Thymus (tissue), 11 donors: ENCODE data around the gene FTO. TPM values are rescaled to one million over a fixed set of nuclear protein-coding genes. Genes with fewer than 3 reads are reported as not detected.
"Not testable (repeated sequence)": the region's sequence is repeated elsewhere in the genome, so short reads cannot be mapped to it uniquely, and the experiment has no call there.

ENCODE experiments used
- DNase-seq, 9 donors: peaks; one replicate each; pipeline ENCODE4 v3.0.0-alpha.2; 2013; ENCODE audit warnings: low spot score in 9 of 9, low read depth in 6 of 9, missing footprints in 1 of 9
- H3K27ac ChIP-seq, 2 donors: one replicate each; pipeline ENCODE4 v1.5.1; 2013; ENCODE audit warnings: control low read depth in 1 of 2, low read depth in 1 of 2, low read length in 1 of 2, mild to moderate bottlenecking in 1 of 2, moderate library complexity in 1 of 2
- H3K27me3 ChIP-seq, 2 donors: one replicate each; pipeline ENCODE4 v1.5.1; 2013; ENCODE audit warnings: low read length in 1 of 2; ENCODE audit not compliant: control insufficient read depth in 2 of 2, insufficient read depth in 1 of 2
- H3K36me3 ChIP-seq, 2 donors: one replicate each; pipeline ENCODE4 v1.5.1; 2013; ENCODE audit warnings: low read length in 1 of 2, mild to moderate bottlenecking in 1 of 2, moderate library complexity in 1 of 2; ENCODE audit not compliant: control insufficient read depth in 2 of 2, insufficient read depth in 2 of 2
- H3K4me1 ChIP-seq, 2 donors: one replicate each; pipeline ENCODE4 v1.5.1; 2013; ENCODE audit warnings: low read length in 2 of 2; ENCODE audit not compliant: control insufficient read depth in 2 of 2, insufficient read depth in 2 of 2
- H3K4me3 ChIP-seq, 2 donors: one replicate each; pipeline ENCODE4 v1.5.1; 2013; ENCODE audit warnings: low read length in 2 of 2, control low read depth in 1 of 2, mild to moderate bottlenecking in 1 of 2
- H3K9me3 ChIP-seq, 2 donors: one replicate each; pipeline ENCODE4 v1.5.1; 2013; ENCODE audit warnings: low read length in 1 of 2, mild to moderate bottlenecking in 1 of 2; ENCODE audit not compliant: control insufficient read depth in 2 of 2, insufficient read depth in 1 of 2
- WGBS: extraction: QIAGEN DNeasy Blood & Tissue Kit; methylation state at CpG from one replicate; pipeline ENCODE4 v1.1.7; 2013; 5-methylcytosine and 5-hydroxymethylcytosine counted together
- polyA plus RNA-seq: library from polyadenylated mRNA; stranded (reverse); fragments of 200-250 nt; gene quantifications from one replicate; pipeline ENCODE4 v1.2.3, GENCODE V29; 2013
- total RNA-seq: library from RNA; stranded (reverse); fragments of 120-200 nt; gene quantifications from one replicate; pipeline ENCODE4 v1.2.4, GENCODE V29; 2013
- donor health status: healthy.

The FTO gene
- total and polyA plus RNA-seq, 2 donors, result 13.7 to 34.5 TPM

GRCh38 chr16:53884748-53885147 is 180.8 kb downstream of the FTO start:
- no peak overlapping the region for H3K4me3 ChIP-seq
- 97% methylated on average over 4 of the region's 4 CpGs for WGBS
- peaks cover 0 to 12% of the 10 kb centered on the region in 2 donors for H3K36me3 ChIP-seq
- no peaks in the 10 kb centered on the region for H3K4me1 ChIP-seq
- no peaks in the 10 kb centered on the region for H3K9me3 ChIP-seq
- H3K27ac ChIP-seq, result no peak overlapping the region
- no peak for DNase-seq
- H3K27me3 ChIP-seq, result no peaks in the 10 kb centered on the region

DNA sequence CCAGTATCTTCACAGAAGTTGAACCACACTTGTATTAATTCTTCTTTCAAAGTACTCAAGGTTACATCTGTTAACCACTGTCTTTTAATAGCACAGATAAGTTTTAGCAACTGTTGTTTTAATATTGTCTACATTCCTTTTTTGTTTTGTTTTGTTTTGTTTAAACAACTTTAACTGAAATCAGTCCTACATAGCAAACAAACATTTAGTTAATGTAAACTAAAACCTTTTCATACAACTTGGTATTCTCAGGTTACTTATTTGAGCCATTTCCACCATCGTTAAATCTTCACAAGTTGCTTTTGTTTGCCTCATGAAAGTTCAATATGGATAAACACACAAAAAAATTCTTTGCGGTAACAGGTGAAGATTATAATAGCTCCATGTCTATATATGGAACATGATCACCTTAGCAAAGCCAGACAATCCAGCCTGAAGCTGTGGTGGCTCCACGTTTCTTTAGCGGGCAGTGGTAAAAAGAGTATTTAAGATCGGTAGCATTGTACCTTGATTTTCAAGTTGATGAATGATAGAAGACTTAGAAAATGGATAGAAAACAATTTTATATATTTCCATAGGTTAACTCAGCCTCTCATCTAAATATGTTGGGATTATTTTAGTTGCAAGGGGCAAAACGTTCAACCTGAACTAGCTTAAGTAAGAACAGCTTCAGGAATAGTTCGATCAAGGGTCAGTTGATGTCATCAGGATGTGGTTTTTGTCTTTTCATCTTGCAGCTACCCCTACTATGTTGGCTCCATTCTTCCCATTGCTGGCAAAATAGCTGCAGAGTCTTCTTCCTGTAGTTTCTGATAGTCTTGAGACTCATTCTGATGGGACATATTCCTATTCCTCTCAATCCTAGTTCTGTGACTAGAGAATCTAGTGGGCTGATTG is 182.8 kb downstream of the FTO start:
- no peak for DNase-seq
- 91% methylated on average over 7 of the region's 7 CpGs for WGBS
- Histone ChIP-seq H3K9me3 (no peaks in the 10 kb centered on the region), H3K27ac (no peak overlapping the region), H3K36me3 (peaks cover 0 to 7% of the 10 kb centered on the region in 2 donors), H3K4me1 (no peaks in the 10 kb centered on the region), H3K27me3 (no peaks in the 10 kb centered on the region), H3K4me3 (no peak overlapping the region)

- H3K36me3 ChIP-seq, result peaks cover 0 to 7% of the 10 kb centered on the region in 2 donors
- DNase-seq, result no peak
- WGBS, result 96% methylated on average over 3 of the region's 3 CpGs
- H3K4me1 ChIP-seq, result peaks cover 0 to 2% of the 10 kb centered on the region in 2 donors
- H3K27ac ChIP-seq, result no peak overlapping the region
- H3K27me3 ChIP-seq, result no peaks in the 10 kb centered on the region
- H3K9me3 ChIP-seq, result no peaks in the 10 kb centered on the region
- H3K4me3 ChIP-seq, result no peak overlapping the region
Observed at GRCh38 chr16:53888222-53888621, 184.3 kb downstream of the FTO start.

DNA sequence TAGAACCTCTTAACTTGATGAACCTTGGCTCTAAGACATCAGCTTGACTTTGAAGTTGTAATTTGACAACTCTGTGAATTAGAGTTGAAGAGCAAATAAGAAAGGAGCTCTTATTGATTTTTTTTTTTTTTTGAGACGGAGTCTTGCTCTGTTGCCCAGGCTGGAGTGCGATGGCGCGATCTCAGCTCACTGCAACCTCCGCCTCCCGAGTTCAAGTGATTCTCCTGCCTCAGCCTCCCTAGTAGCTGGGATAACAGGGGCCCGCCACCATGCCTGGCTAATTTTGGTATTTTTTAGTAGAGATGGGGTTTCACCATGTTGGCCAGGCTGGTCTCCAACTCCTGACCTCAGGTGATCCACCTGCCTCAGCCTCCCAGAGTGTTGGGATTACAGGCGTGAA is 186.9 kb downstream of the FTO start:
- not testable (repeated sequence) for H3K4me3 ChIP-seq, H3K27ac ChIP-seq, H3K36me3 ChIP-seq, H3K4me1 ChIP-seq, H3K27me3 ChIP-seq, DNase-seq, H3K9me3 ChIP-seq
- WGBS, result 94% methylated on average over 8 of the region's 8 CpGs

GRCh38 chr16:53891409-53892139 is 187.6 kb downstream of the FTO start:
- Histone ChIP-seq H3K9me3 (no peaks in the 10 kb centered on the region), H3K4me1 (peaks cover 0 to 2% of the 10 kb centered on the region in 2 donors), H3K4me3 (no peak overlapping the region), H3K27ac (no peak overlapping the region), H3K27me3 (no peaks in the 10 kb centered on the region), H3K36me3 (peaks cover 0 to 3% of the 10 kb centered on the region in 2 donors)
- no peak for DNase-seq
- 73% methylated on average over 9 of the region's 9 CpGs for WGBS

GRCh38 chr16:53892155-53892554 is 188.2 kb downstream of the FTO start:
- no peaks in the 10 kb centered on the region for H3K27me3 ChIP-seq
- WGBS, result 22% methylated on average over 3 of the region's 3 CpGs
- H3K36me3 ChIP-seq, result peaks cover 0 to 3% of the 10 kb centered on the region in 2 donors
- no peak overlapping the region for H3K4me3 ChIP-seq
- peak; percentile 34 to 79 (median 54) for DNase-seq
- no peaks in the 10 kb centered on the region for H3K9me3 ChIP-seq
- H3K27ac ChIP-seq, result no peak overlapping the region
- peaks cover 0 to 2% of the 10 kb centered on the region in 2 donors for H3K4me1 ChIP-seq

GRCh38 chr16:53893731-53894435 is 189.9 kb downstream of the FTO start:
- H3K4me1 ChIP-seq, result peaks cover 0 to 2% of the 10 kb centered on the region in 2 donors
- no peak overlapping the region for H3K27ac ChIP-seq
- H3K4me3 ChIP-seq, result no peak overlapping the region
- WGBS, result 96% methylated on average over 5 of the region's 5 CpGs
- H3K9me3 ChIP-seq, result no peaks in the 10 kb centered on the region
- no peak for DNase-seq
- H3K27me3 ChIP-seq, result no peaks in the 10 kb centered on the region
- H3K36me3 ChIP-seq, result no peaks in the 10 kb centered on the region

GRCh38 chr16:53894686-53895085 is 190.7 kb downstream of the FTO start:
- H3K4me1 ChIP-seq, result peaks cover 0 to 2% of the 10 kb centered on the region in 2 donors
- 85% methylated on average over 3 of the region's 3 CpGs for WGBS
- H3K27ac ChIP-seq, result no peak overlapping the region
- no peaks in the 10 kb centered on the region for H3K9me3 ChIP-seq
- H3K4me3 ChIP-seq, result no peak overlapping the region
- no peak for DNase-seq
- no peaks in the 10 kb centered on the region for H3K36me3 ChIP-seq
- no peaks in the 10 kb centered on the region for H3K27me3 ChIP-seq

DNA sequence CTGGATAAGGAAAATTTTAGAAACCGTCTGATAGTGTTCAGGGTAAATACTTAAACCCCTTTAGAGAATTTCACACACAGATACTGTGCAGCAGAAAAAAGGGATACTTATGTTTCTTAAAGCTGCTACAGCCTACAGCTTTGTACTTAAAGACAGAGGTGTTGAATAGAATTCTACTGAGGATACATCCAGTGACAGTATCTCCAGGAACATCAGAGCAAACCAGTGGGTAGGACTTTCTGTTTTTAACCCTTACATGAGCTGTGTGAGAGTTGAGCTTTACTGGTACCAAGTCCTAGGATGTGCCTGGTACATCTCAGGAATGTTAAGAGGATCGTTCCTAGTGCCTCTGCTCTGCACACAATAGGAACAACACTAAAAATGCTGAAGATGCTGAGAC is 191.5 kb downstream of the FTO start:
- 89% methylated on average over 2 of the region's 2 CpGs for WGBS
- H3K4me3 ChIP-seq, result no peak overlapping the region
- H3K27me3 ChIP-seq, result no peaks in the 10 kb centered on the region
- H3K27ac ChIP-seq, result no peak overlapping the region
- no peak for DNase-seq
- no peaks in the 10 kb centered on the region for H3K9me3 ChIP-seq
- H3K36me3 ChIP-seq, result no peaks in the 10 kb centered on the region
- peaks cover 0 to 2% of the 10 kb centered on the region in 2 donors for H3K4me1 ChIP-seq
